Transverse colon (tissue), 4 donors: ENCODE results near the gene GPR61. TPM values are rescaled to one million over a fixed set of nuclear protein-coding genes. Genes with fewer than 3 reads are reported as not detected.

Experiments
- DNase-seq: peaks from one replicate; pipeline ENCODE4 v3.0.0-alpha.2; 2019
- H3K27ac ChIP-seq, 4 donors: fragments of 200-600 bp; sonication (generic); 2 replicates each; pipeline ENCODE4 v1.5.1; 2016 to 2018; ENCODE audit warnings: inconsistent platforms in 4 of 4
- H3K27me3 ChIP-seq: fragments of 200-600 bp; sonication (generic); 2 replicates; pipeline ENCODE4 v1.5.1; 2017; ENCODE audit warnings: inconsistent platforms
- H3K36me3 ChIP-seq, 4 donors: fragments of 200-600 bp; sonication (generic); 2 replicates each; pipeline ENCODE4 v1.5.1; 2017 to 2019; ENCODE audit warnings: inconsistent platforms in 4 of 4
- H3K4me1 ChIP-seq, 4 donors: fragments of 200-600 bp; sonication (generic); 2 replicates each; pipeline ENCODE4 v1.5.1; 2017 to 2020; ENCODE audit warnings: inconsistent platforms in 4 of 4
- H3K4me3 ChIP-seq, 4 donors: fragments of 200-600 bp; sonication (generic); 1 replicate in 1 of 4; 2 replicates in 3 of 4; pipeline versions ENCODE4 v1.5.1 to v1.6.1; 2017 to 2019; ENCODE audit warnings: inconsistent platforms in 4 of 4
- H3K9me3 ChIP-seq, 2 donors: fragments of 200-600 bp; sonication (generic); 2 replicates each; pipeline ENCODE4 v1.5.1; 2017 to 2019; ENCODE audit warnings: inconsistent platforms in 2 of 2
- CTCF ChIP-seq, 5 experiments: fragments of 200-600 bp in 3 of 5; fragments of 450-650 bp in 2 of 5; sonication (generic) in 3 of 5; IDR thresholded peaks; 1 replicate in 2 of 5; 2 replicates in 3 of 5; pipeline ENCODE4 v1.5.1; 2016 to 2017; ENCODE audit warnings: antibody characterized with exemption in 5 of 5, inconsistent platforms in 3 of 5, mild to moderate bottlenecking in 2 of 5, moderate library complexity in 1 of 5
- EP300 ChIP-seq: sonication (generic); formaldehyde crosslinking; IDR thresholded peaks from one replicate; pipeline ENCODE4 v1.6.1; 2017; ENCODE audit warnings: antibody characterized with exemption, low read depth
- POLR2A ChIP-seq: fragments of 450-650 bp; IDR thresholded peaks from one replicate; pipeline ENCODE4 v1.6.1; 2016; ENCODE audit warnings: antibody characterized with exemption, mild to moderate bottlenecking, moderate library complexity
- POLR2AphosphoS5 ChIP-seq, 3 donors: sonication (generic); formaldehyde crosslinking; IDR thresholded peaks; one replicate each; pipeline ENCODE4 v1.6.1; 2016; ENCODE audit warnings: antibody characterized with exemption in 3 of 3
- WGBS, 2 donors: methylation state at CpG; one replicate each; pipeline ENCODE4 v1.1.5; 2018; ENCODE audit warnings: low coverage in 1 of 2; 5-methylcytosine and 5-hydroxymethylcytosine counted together
- in situ Hi-C, 4 donors: fragments of 200-750 bp; cut with MboI; loops; one replicate each; pipeline versions ENCODE4 v1.15.0 to v1.15.1; 2017; ENCODE audit warnings: low sequenced_read_pairs in 3 of 4, low pct_ligation_motif_present in 1 of 4, low pct_unique_long_range_greater_than_20kb in 1 of 4
- intact Hi-C: fragments of 100-400 bp; cut with DNase I; formaldehyde crosslinking; loops from one replicate; pipeline ENCODE4 v1.15.1; 2023; ENCODE audit warnings: low total_unique reads
- total RNA-seq, 4 donors: library from RNA; depleted of rRNA; stranded (reverse); fragments of >200 nt; gene quantifications; one replicate each; pipeline ENCODE4 v1.1.0, GENCODE V29; 2016

Gene GPR61
- total RNA-seq, 4 donors from 2014 or later: not detected

GRCh38 chr1:109503935-109504334 is 35.7 kb upstream of the GPR61 start:
- Histone ChIP-seq H3K36me3 (no peaks in the 10 kb centered on the region), H3K4me3 (no peak overlapping the region), H3K9me3 (no peaks in the 10 kb centered on the region), H3K4me1 (peaks cover 19 to 37% (median 32%) of the 10 kb centered on the region in 4 donors), H3K27ac (peak overlapping the region; percentile 18 to 47 (median 38)), H3K27me3 (no peaks in the 10 kb centered on the region)
- TF ChIP-seq POLR2A (no peak), EP300 (no peak), CTCF (IDR thresholded peaks at IDR 0.05) (no peak), POLR2AphosphoS5 (IDR thresholded peaks at IDR 0.05) (no peak)
- intact Hi-C loops: no loop called here
- WGBS, 2 donors: 41 to 50% methylated on average over 3 to 5 of the region's 5 CpGs
- in situ Hi-C loops: no loop called here
- no peak for DNase-seq

GRCh38 chr1:109504974-109505373 is 34.7 kb upstream of the GPR61 start:
- intact Hi-C loops (no loop called here), in situ Hi-C loops (no loop called here)
- no peak overlapping the region for H3K4me3 ChIP-seq
- no peaks in the 10 kb centered on the region for H3K9me3 ChIP-seq
- WGBS, 2 donors: 57 to 62% methylated on average over 1 of the region's 1 CpG
- no peak overlapping the region for H3K27ac ChIP-seq
- H3K4me1 ChIP-seq: peaks cover 15 to 34% (median 28%) of the 10 kb centered on the region in 4 donors
- DNase-seq: no peak
- no peaks in the 10 kb centered on the region for H3K36me3 ChIP-seq
- TF ChIP-seq EP300 (no peak), POLR2A (no peak), CTCF (IDR thresholded peaks at IDR 0.05) (no peak), POLR2AphosphoS5 (IDR thresholded peaks at IDR 0.05) (no peak)
- no peaks in the 10 kb centered on the region for H3K27me3 ChIP-seq

GRCh38 chr1:109508001-109508872 is 31.4 kb upstream of the GPR61 start:
- TF ChIP-seq POLR2AphosphoS5 (IDR thresholded peaks at IDR 0.05): no peak
- no peak for TF ChIP-seq EP300
- no peak for DNase-seq
- in situ Hi-C loops (no loop called here), intact Hi-C loops (no loop called here)
- no peak overlapping the region for H3K27ac ChIP-seq
- no peak overlapping the region for H3K4me3 ChIP-seq
- no peaks in the 10 kb centered on the region for H3K36me3 ChIP-seq
- H3K9me3 ChIP-seq: no peaks in the 10 kb centered on the region
- 90 to 91% methylated on average over 2 to 25 of the region's 25 CpGs for WGBS, 2 donors
- no peaks in the 10 kb centered on the region for H3K27me3 ChIP-seq
- H3K4me1 ChIP-seq: peaks cover 11 to 23% (median 19%) of the 10 kb centered on the region in 4 donors

- 76% methylated on average over 7 of the region's 7 CpGs; no CpG with 5 or more reads in 1 of the 2 donors for WGBS, 2 donors
- TF ChIP-seq EP300 (no peak), POLR2A (no peak), CTCF (IDR thresholded peaks at IDR 0.05) (no peak), POLR2AphosphoS5 (IDR thresholded peaks at IDR 0.05) (no peak)
- intact Hi-C loops: no loop called here
- peak overlapping the region in 3 of 4 donors; percentile 53 to 66 (median 61) for H3K27ac ChIP-seq
- H3K4me1 ChIP-seq: peaks cover 11 to 20% (median 17%) of the 10 kb centered on the region in 4 donors
- H3K27me3 ChIP-seq: no peaks in the 10 kb centered on the region
- in situ Hi-C loops: no loop called here
- no peak for DNase-seq
- no peaks in the 10 kb centered on the region for H3K36me3 ChIP-seq
- H3K9me3 ChIP-seq: no peaks in the 10 kb centered on the region
- H3K4me3 ChIP-seq: peak overlapping the region; percentile 61 to 71 (median 67)
These were observed 30.8 kb upstream of the GPR61 start for GRCh38 chr1:109508873-109509175.
